HG02981 (cell line): ENCODE measurements around the gene AMY2B.
"Not testable (repeated sequence)": the region's sequence is repeated elsewhere in the genome, so short reads cannot be mapped to it uniquely, and the experiment has no call there.

Source experiments
- ATAC-seq: cut with Tn5 transposase; IDR thresholded peaks from one replicate; pipeline ENCODE4 v1.9.1; 2021; ENCODE audit warnings: mild to moderate bottlenecking, moderate library complexity; ENCODE audit not compliant: unreplicated experiment

The AMY2B gene

DNA sequence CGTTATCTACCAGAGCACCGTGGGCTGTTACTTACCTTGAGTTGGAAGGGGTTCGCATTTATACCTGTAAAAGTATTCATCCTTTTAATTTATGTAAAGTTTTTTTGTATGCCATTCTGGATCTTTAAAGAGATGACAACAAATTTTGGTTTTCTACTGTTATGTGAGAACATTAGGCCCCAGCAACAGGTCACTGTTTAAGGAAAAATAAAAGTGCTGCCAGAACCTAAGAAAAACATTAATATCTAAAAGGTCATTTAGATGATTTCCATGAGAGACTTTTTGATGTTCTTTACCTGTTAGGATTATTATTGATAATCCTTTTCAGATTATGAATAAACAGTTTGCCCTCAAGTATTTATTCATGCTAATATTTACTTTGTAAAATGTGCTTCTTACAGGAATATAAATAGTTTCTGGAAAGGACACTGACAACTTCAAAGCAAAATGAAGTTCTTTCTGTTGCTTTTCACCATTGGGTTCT, 45.6 kb downstream of the AMY2B start, which contains the start of gene AMY2A:
Gene AMY2A, plus strand, starts transcription at position 434 of the 484 bp plus-strand sequence. Its CDS starts 14 bp downstream, at position 448.
- ATAC-seq, result not testable (repeated sequence)

DNA sequence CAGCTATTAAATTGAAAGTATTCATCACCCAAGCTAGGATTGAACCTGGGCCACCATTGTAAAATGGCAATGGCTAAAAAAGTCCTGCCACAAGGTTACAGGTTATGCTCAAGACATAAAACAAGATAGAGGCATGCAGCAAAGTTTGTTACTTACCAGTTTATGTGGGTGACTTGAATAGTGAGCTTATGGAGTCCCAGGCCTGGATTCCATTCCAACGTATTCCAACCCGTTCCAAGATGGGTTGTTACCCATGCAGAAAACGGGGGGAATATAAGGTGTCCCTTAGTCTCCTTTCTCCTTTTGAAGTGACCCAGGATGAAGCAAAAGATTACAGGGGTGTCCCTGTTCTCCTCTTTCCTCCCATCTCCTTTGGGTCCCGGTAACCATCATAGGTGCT, 56.0 kb downstream of the AMY2B start:
- ATAC-seq, result not testable (repeated sequence)
